ENCODE measurements around the gene ERMN.

Gene ERMN

DNA sequence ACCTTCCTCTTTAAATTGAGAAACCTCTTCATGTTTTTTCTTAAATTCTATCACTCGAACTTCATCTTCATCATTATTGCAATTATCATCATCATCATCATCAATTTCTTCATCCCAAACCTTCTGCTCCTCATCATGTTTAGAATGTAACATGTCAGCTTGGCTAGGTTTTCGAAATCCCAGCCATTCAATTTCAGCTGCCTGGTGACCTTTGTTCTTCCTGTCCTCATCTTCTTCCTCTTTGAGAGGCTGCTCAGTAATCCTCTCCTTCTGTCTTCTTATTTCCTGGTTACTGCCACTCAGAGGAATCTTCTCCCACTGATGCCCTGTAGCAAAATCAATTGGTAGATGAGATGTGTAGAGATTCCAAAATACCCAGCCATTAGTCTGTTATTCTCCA, 4.2 kb downstream of the ERMN start:
- DNase-seq (ENCODE audit: low spot score) = no peak
- TF ChIP-seq, protein P1, sequence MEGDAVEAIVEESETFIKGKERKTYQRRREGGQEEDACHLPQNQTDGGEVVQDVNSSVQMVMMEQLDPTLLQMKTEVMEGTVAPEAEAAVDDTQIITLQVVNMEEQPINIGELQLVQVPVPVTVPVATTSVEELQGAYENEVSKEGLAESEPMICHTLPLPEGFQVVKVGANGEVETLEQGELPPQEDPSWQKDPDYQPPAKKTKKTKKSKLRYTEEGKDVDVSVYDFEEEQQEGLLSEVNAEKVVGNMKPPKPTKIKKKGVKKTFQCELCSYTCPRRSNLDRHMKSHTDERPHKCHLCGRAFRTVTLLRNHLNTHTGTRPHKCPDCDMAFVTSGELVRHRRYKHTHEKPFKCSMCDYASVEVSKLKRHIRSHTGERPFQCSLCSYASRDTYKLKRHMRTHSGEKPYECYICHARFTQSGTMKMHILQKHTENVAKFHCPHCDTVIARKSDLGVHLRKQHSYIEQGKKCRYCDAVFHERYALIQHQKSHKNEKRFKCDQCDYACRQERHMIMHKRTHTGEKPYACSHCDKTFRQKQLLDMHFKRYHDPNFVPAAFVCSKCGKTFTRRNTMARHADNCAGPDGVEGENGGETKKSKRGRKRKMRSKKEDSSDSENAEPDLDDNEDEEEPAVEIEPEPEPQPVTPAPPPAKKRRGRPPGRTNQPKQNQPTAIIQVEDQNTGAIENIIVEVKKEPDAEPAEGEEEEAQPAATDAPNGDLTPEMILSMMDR (IDR thresholded peaks at IDR 0.05; ENCODE audit: borderline replicate concordance, control extremely low read depth, extremely low read depth, insufficient read depth, missing control alignments) = no peak
- in situ Hi-C loops (cut with MboI; ENCODE audit: low sequenced_read_pairs, unreplicated experiment) = loop anchor here (10.0 to 25.0 kb wide), 3 partner anchors 173 to 691 kb away; no protein-coding TSS in a partner anchor

DNA sequence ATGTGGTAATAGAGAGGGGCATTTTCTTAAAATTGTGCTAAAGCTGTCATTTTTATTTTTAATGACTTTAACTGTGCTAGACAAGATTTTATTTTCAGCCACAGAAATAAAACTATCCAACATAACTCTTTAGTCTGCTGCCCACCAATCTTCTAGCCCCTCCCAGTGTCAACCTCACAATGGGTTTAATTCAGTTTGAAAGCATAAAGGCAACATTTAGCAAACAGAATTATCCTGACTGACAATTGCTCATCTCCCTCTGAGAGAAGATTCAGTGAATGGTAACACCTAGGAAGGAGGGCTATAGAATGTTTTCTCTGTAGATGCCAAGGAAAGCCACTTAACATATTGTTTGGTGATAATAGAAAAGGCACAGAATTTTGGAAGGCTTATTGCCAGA, 5.2 kb downstream of the ERMN start:
- TF ChIP-seq, protein P1 (IDR thresholded peaks at IDR 0.05; ENCODE audit: borderline replicate concordance, control extremely low read depth, extremely low read depth, insufficient read depth, missing control alignments) = no peak
- in situ Hi-C loops (cut with MboI; ENCODE audit: low sequenced_read_pairs, unreplicated experiment) = loop anchor here (10.0 to 25.0 kb wide), 3 partner anchors 174 to 692 kb away; no protein-coding TSS in a partner anchor
- DNase-seq (ENCODE audit: low spot score) = no peak

DNA sequence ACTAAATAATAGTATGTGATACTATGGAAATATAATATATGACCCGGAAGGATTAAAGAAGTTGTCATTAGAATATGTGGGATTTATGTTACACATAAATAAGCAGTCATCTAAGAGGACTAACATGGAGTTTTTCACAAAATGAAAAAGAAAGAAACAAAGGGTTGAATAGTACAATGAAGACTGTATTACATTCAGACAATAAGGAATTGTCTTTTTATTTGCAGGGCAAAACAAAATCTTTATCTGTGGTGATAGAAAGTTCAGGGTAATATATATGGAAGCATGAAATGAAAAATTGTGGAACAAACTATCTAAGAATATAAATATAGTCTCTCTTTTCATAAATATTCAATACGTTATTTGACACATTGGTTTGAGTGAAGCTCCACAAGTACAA, 5.8 kb downstream of the ERMN start:
- no peak for DNase-seq (ENCODE audit: low spot score)
- in situ Hi-C loops (cut with MboI; ENCODE audit: low sequenced_read_pairs, unreplicated experiment) = loop anchor here (10.0 to 25.0 kb wide), 3 partner anchors 175 to 693 kb away; no protein-coding TSS in a partner anchor
- TF ChIP-seq, protein P1 (IDR thresholded peaks at IDR 0.05; ENCODE audit: borderline replicate concordance, control extremely low read depth, extremely low read depth, insufficient read depth, missing control alignments) = no peak

DNA sequence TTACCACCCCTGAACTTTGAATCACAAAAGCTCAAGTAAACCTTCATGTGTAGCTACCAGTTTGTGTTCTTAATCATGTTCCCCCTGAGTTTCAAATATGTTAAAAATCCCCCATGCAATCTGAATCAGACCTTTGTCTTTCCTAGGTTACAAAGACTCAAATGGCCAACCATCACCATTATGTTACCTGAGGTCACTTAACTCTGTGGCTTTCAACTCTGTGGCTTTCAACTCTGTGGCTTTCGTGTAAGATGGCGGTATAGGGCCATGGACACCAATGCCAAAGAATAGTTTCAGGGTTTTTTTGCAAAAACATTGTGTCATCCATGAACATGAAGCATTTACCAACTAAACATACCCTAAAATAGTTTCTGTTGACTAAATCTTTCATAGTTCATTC, 6.7 kb downstream of the ERMN start:
- TF ChIP-seq, protein P1 (IDR thresholded peaks at IDR 0.05; ENCODE audit: borderline replicate concordance, control extremely low read depth, extremely low read depth, insufficient read depth, missing control alignments) = no peak
- in situ Hi-C loops (cut with MboI; ENCODE audit: low sequenced_read_pairs, unreplicated experiment) = loop anchor here (25.0 kb wide), 2 partner anchors 443 to 693 kb away; no protein-coding TSS in a partner anchor
- DNase-seq (ENCODE audit: low spot score) = no peak

DNA sequence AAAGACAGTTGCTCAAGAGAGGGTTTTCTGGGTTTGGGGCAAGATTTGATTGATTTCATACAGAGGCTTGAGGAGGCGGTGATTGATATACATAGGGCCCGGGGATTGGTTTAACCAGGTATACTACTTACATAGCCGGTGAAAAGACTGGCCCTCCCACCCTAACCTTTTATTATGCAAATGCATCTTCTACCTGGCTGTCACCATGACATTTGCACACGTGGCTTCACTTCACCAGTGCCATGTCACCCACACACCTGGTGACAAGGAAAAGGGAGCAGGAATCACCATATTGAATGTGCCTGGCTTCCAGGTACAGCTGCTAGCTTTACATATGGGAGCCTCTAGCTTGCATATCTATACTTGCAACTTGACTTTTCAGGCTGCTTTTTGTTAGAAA, 9.7 kb downstream of the ERMN start:
- no peak for DNase-seq (ENCODE audit: low spot score)
- in situ Hi-C loops (cut with MboI; ENCODE audit: low sequenced_read_pairs, unreplicated experiment) = loop anchor here (25.0 kb wide), 2 partner anchors 446 to 696 kb away; no protein-coding TSS in a partner anchor

DNA sequence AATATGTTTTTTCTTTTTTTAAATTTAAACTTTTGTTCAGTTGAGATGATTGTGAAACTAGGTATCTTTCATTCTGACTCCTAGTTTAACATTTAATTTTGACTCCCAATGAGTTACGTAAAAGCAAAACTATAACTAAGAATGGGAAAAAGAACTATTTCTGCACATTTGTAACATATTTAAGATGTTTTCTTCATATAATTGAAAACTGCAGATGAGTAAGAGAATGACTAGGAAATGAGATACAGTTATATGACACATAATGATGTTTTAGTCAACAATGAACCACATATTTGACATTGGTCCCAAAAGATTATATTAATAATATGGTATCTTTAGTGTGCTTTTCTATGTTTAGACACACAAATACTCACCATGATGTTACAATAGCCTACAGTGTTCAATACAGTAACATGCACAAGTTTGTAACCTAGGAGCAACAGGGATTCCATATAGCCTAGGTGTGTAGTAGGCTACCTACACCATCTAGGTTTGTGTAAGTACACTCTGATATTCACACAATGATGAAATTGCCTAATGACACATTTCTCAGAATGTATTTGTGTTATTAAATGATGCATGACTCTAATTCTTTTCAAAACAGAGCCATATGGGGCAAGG, 12.6 kb downstream of the ERMN start:
- DNase-seq (ENCODE audit: low spot score) = no peak
- in situ Hi-C loops (cut with MboI; ENCODE audit: low sequenced_read_pairs, unreplicated experiment) = loop anchor here (25.0 kb wide), 2 partner anchors 449 to 699 kb away; no protein-coding TSS in a partner anchor
- TF ChIP-seq, protein P1 (IDR thresholded peaks at IDR 0.05; ENCODE audit: borderline replicate concordance, control extremely low read depth, extremely low read depth, insufficient read depth, missing control alignments) = no peak

More for the DNA sequence above, 9.7 kb downstream of the ERMN start:
- TF ChIP-seq, protein P1 (IDR thresholded peaks at IDR 0.05; ENCODE audit: borderline replicate concordance, control extremely low read depth, extremely low read depth, insufficient read depth, missing control alignments) = no peak

Measured in GM13976 (cell line).